Left renal cortex interstitium (tissue), 4 donors: ENCODE results near the gene CATSPERB. TPM values are rescaled to one million over a fixed set of nuclear protein-coding genes. Genes with fewer than 3 reads are reported as not detected.
"Not testable (repeated sequence)": the region's sequence is repeated elsewhere in the genome, so short reads cannot be mapped to it uniquely, and the experiment has no call there.

Experiments
- DNase-seq, 4 donors: peaks; one replicate each; pipeline ENCODE4 v3.0.0-alpha.2; 2013; ENCODE audit warnings: low read depth in 4 of 4, low spot score in 2 of 4, missing footprints in 1 of 4
- polyA plus RNA-seq, 4 donors: library from polyadenylated mRNA; unstranded; fragments of 120-200 nt; gene quantifications; one replicate each; pipeline ENCODE4 v1.2.1, GENCODE V29; 2013; ENCODE audit not compliant: insufficient read length in 4 of 4

The CATSPERB gene
- polyA plus RNA-seq, 4 donors, result 0.16 to 0.88 (median 0.67) TPM

GRCh38 chr14:91582761-91583160, 149.1 kb downstream of the CATSPERB start:
- no peak for DNase-seq

DNA sequence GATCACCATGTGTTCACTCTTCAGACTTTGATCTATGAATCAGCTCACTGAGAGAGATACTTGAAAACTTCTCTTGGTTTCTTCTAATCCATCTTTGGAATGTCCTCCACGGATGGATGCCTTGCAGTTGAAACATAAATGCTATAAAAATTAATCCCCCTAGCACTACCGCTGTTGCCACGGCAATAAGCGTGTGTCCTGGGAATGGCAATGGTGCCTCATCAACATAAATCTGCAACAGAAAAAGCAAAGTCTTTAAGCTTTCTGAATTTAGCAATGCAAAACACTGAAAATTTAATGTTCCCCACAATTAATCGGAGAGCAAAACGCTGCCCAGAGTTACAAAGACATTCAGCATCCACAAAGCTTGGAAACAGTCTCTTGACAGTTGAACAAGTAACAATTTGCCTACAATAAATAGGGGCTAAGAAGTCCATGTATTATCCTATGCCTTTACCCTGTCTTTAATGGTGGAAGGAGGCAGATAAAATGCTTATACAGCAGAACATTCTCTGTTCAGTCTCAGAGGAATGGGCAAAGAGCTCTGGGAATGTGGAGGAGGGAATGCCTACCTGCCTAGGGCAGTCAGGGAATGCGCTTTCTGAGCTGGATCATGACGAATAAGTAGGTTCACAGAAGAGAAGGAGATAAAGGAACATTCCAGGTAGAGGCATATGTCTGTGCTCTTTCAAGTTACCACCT, 150.9 kb downstream of the CATSPERB start:
- no peak for DNase-seq

GRCh38 chr14:91577632-91578233, 154.2 kb downstream of the CATSPERB start:
- no peak for DNase-seq

GRCh38 chr14:91575469-91576208, 156.2 kb downstream of the CATSPERB start:
- no peak for DNase-seq

DNA sequence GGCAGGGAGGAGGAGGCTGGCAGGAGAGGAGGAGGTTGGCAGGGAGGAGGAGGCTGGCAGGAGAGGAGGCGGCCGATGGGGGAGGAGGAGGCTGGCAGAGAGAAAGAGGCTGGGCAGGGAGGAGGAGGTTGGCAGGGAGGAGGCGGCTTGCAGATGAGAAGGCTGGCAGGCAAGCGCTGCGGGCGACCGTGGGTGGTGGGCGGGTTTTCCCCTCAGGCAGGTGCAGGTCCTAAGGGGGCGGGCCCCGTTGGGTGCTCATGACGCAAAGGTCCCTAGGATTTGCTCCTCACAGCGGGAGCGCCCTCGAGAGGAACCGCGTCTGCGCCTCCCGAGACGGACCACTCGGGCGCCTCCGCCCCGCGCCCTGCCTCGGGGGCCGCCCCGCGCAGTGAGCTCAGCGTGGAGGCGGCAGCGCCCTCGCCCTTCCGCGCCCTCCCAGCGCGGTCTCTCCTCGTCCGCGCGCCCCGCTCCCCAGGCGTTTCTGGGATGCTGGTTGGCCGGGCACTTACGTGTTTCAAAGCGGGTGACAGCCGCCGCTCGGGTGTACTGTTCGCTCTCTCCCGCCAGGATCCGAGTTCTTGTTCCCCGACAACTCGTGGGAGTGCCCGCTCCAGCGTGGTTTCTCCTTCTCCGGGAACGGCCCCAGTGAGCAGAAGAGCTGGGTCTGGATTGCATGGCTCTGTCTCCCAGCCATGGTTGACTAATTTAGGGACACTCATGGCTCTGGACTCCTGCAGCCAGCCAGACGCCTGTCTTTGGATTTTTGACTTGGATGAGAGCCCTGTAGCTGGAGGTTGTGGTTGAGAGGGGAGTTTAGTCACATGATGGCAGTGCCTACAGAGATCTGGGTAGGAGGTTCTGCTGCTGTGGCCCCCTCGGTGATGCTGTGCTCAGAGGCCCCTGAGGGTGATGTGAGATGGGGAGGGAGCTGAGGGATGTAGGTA, 157.7 kb downstream of the CATSPERB start:
- DNase-seq, result peak in 2 of 4 donors; percentile 17 to 34

DNA sequence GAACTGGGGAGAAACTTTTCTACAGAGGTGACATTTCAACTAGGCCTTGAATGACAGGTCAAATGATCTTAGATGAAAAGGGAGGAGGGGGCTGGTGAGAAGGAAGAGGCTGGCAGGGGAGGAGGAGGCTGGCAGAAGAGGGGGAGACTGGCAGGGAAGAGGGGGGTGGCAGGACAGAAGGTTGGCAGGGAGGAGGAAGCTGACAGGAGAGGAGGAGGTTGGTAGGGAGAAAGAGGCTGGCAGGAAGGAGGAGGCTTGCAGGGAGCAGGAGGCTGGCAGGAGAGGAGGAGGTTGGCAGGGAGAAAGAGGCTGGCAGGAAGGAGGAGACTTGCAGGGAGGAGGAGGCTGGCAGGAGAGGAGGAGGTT, 158.4 kb downstream of the CATSPERB start:
- no peak for DNase-seq

- no peak for DNase-seq
Observed at GRCh38 chr14:91570021-91570420, 161.9 kb downstream of the CATSPERB start.

GRCh38 chr14:91569301-91569700, 162.6 kb downstream of the CATSPERB start:
- DNase-seq, result no peak

GRCh38 chr14:91568626-91569025, 163.3 kb downstream of the CATSPERB start:
- DNase-seq, result no peak

DNA sequence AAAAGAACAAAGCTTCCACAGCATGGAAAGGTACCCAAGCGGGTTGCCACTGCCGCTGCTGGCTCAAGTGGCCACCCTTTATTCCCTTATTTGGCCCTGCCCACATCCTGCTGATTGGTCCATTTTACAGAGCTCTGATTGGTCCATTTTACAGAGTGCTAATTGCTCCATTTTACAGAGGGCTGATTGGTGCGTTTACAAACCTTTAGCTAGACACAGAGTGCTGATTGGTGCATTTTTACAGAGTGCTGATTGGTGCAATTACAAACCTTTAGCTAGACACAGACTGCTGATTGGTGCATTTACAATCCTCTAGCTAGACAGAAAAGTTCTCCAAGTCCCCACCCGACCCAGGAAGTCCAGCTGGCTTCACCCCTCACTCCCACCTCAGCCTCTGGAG, 164.1 kb downstream of the CATSPERB start:
- not testable (repeated sequence) for DNase-seq

GRCh38 chr14:91555531-91555930, 176.4 kb downstream of the CATSPERB start:
- DNase-seq, result no peak

DNA sequence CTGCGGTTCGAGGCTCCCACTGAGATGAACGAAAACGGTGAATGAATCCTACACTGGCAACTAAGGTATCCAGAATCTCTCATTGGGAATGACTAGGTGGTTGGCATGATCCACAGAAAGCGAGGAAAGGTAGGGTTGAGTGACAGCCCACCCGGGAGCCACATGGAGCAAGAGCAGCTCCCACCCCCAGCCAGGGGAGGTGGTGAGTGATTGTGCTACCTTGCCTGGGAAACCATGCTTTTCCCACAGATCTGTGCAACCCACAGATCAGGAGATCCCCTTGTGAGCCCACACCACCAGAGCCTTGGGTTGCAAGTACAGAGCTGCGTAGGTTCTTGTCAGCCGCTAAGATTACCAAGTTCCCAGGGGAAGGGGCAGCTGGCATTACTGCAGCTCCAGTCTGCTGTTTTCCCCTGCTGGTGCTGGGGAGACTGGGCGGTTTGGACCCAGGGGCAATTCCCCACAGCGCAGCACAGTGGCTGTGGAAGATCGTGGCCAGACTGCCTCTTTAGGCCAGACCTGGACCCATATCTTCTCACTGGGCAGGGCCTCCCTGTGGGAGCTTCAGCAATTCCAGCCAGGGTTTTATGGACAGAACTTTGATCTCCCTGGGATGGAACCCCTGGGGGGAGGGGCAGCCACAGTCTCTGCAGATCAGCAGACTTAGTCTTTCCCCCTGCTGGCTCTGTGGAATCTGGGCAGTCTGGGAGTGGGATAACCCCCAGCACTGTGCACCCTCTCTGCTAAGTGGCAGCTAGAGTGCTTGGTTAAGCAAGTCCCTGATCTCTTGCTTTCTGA, 177.2 kb downstream of the CATSPERB start:
- no peak for DNase-seq

DNA sequence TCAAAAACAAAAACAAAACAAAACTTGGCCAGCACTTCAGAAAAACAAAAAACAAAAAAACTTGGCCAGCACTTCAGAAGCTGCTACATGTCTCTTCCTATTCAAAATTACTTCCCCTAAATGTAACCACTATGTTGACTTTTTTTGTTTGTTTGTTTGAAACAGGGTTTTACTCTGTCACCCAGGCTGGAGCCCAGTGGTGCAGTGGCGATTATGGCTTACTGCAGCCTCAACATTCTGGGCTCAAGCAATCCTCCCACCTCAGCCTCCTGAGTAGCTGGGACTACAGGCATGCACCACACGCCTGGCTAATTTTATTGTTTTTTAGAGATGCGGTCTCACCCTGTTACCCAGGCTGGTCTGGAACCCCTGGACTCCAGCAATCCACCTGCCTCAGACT, 183.8 kb downstream of the CATSPERB start:
- DNase-seq, result no peak

DNA sequence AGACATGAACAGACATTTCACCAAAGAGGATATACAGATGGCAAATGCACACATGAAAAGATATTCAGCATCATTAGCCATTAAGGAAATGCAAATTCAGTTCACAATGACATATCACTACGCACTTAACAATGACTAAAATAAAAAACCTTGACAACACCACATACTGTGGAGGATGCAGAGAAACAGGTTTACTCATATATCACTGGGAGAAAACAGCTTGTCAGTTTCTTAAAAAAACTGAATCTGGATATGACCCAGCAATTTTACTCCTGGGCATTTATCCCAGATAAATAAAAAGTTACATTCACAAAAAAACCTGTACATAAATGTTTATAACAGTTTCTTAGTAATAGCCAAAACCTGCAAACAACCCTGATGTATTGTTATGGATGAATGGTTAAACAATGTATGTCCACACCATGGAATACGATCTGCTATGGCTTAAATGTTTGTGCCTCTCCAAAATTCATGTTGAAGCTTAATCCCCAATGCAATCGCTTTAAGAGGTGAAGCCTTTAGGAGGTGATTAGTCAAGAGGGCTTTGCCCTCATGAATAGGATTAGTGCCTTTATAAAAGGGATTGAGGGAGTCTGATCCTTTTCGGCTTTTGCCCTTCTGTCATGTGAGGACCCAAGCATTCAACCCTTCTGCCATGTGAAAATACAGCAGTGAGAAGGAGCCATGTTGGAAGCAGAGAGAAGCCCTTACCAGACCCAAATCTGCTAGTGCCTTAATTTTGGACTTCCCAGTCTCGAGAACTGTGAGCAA, 185.8 kb downstream of the CATSPERB start:
- no peak for DNase-seq

DNA sequence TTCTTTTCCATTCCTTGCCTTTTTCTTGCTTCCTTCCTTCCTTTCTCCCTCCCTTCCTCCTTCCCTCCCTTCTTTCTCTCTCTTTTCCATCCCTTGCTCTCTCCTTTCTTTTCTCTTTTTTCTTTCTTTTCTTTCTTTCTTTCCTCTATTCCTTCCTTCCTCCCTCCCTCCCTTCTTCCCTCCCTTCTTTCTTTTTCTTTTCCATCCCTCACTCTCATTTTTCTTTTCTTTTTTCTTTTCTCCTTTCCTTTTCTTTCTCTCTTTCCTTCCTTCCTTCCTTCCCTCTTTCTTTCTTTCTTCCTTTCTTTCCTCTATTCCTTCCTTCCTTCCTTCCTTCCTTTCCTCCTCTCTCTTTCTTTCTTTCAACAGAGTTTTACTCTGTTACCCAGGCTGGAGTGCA, 186.7 kb downstream of the CATSPERB start:
- DNase-seq, result no peak

- no peak for DNase-seq
Observed at GRCh38 chr14:91536327-91536726, 195.6 kb downstream of the CATSPERB start.

GRCh38 chr14:91534059-91534458, 197.8 kb downstream of the CATSPERB start:
- not testable (repeated sequence) for DNase-seq

DNA sequence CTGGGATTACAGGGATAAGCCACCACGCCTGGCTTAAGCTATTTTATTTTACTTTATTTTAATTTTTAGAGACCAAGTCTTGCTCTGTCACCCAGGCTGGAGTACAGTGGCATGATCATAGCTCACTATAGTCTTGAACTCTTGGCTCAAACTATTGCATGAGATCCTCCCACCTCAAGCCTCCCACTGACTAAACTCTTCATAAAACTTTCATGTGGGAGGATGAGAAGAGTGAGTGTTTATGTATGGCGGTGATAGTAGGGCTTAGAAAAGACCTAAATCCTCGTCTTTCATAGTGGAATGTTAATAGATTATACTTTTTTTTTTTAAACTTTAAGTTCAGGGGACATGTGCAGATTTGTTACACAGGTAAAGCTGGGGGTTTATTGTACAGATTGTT, 198.3 kb downstream of the CATSPERB start:
- no peak for DNase-seq
